ENCODE data around the gene GRWD1.

Gene GRWD1

GRCh38 chr19:48445606-48446481 lies at the start of gene GRWD1:
TSS of gene GRWD1 (plus strand) at chr19:48445983. CDS start at chr19:48446006, 23 bp downstream.
- DNase-seq (ENCODE audit: low read depth in 2 of 2): peak; percentile 97 to 98
- H3K4me3 ChIP-seq (replicated peaks in 1 of 2; ENCODE audit: low read depth in 2 of 2, low read length in 2 of 2): peak within 1 kb of the TSS; percentile 85 to 99
- TF ChIP-seq, protein P1, sequence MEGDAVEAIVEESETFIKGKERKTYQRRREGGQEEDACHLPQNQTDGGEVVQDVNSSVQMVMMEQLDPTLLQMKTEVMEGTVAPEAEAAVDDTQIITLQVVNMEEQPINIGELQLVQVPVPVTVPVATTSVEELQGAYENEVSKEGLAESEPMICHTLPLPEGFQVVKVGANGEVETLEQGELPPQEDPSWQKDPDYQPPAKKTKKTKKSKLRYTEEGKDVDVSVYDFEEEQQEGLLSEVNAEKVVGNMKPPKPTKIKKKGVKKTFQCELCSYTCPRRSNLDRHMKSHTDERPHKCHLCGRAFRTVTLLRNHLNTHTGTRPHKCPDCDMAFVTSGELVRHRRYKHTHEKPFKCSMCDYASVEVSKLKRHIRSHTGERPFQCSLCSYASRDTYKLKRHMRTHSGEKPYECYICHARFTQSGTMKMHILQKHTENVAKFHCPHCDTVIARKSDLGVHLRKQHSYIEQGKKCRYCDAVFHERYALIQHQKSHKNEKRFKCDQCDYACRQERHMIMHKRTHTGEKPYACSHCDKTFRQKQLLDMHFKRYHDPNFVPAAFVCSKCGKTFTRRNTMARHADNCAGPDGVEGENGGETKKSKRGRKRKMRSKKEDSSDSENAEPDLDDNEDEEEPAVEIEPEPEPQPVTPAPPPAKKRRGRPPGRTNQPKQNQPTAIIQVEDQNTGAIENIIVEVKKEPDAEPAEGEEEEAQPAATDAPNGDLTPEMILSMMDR (IDR thresholded peaks at IDR 0.05; ENCODE audit: low read depth, low read length): no peak

DNA sequence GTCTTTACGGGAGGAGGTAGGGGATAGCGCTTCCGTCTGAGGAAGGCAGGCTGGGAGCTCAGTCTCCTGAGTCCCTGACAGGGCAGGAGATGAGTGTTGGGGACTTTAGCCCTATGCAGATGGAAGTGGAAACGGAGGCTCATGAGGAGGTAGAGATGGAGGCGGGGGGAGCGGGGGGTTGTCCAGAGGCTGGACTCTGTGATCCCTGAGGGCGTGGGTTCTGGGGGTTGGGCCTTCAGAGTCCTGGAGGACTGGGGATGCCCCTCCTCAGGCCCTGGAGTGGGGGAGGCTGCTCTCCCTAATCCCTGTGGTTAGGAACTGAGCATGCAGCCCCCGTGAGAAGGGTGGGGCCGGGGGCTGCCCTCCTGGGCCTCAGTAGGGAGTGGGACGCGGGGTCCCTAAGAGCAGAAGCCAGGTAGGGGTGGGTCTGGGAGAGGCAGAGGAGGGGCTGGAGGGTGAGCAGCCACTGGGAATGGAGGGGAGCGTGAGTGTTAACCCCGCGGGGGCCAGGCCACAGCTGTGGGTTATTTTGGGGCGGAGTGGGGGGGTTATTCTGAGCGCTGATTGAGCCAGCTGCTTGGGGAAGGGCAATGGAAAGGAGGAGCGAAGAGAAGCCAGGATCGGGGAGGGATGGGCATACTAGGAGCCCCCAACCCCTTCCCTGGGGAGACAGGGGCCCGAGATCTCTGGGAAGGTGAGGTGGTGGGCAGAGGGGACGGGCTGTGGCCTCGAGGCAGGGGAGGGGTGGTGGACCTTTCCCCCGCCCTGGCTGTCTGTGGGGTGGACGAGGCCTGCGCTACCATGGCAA lies 49.6 kb upstream of the GRWD1 start:
- no peak overlapping the region for H3K4me3 ChIP-seq (replicated peaks in 1 of 2; ENCODE audit: low read depth in 2 of 2, low read length in 2 of 2)
- DNase-seq (ENCODE audit: low read depth in 2 of 2): no peak
- TF ChIP-seq, protein P1 (IDR thresholded peaks at IDR 0.05; ENCODE audit: low read depth, low read length): no peak

DNA sequence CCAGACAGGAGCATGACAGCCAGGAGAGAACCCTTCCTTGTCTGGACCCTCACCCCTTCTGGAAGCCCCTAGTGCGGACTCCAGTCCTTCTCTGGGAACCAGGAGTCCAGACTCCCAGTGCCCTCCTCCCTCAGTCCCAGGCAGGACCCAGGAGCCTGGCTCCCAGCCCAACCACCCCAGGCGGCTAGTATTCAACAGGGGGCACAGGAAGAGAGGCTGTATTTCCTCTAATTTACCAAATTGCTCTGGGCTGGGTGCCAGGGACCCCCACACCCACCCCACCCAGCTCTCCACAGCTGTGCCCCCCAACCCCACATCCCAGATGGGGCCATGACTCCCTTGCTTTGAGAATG lies 49.0 kb upstream of the GRWD1 start:
- TF ChIP-seq, protein P1 (IDR thresholded peaks at IDR 0.05; ENCODE audit: low read depth, low read length): no peak
- DNase-seq (ENCODE audit: low read depth in 2 of 2): no peak
- no peak overlapping the region for H3K4me3 ChIP-seq (replicated peaks in 1 of 2; ENCODE audit: low read depth in 2 of 2, low read length in 2 of 2)

GRCh38 chr19:48397263-48398101 lies 48.3 kb upstream of the GRWD1 start:
- peak overlapping the region; percentile 52 to 56 for H3K4me3 ChIP-seq (replicated peaks in 1 of 2; ENCODE audit: low read depth in 2 of 2, low read length in 2 of 2)
- TF ChIP-seq, protein P1 (IDR thresholded peaks at IDR 0.05; ENCODE audit: low read depth, low read length): no peak
- DNase-seq (ENCODE audit: low read depth in 2 of 2): peak in 1 of 2 donors; percentile 28

DNA sequence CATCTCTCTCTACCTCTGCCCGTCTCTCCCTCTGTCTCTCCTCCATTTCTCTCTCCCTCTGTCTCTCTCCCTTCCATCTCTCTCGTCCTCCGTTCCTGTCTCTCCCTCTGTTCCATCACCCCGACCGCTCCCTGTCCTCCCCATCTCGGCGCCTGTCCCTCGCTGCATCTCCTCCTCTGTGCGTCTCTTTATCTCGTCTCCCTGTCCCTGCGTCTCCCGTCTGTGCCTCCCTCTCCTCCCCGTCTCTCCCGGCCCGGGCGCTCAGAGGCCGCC lies 47.7 kb upstream of the GRWD1 start:
- TF ChIP-seq, protein P1 (IDR thresholded peaks at IDR 0.05; ENCODE audit: low read depth, low read length): no peak
- DNase-seq (ENCODE audit: low read depth in 2 of 2): no peak
- peak overlapping the region; percentile 52 to 56 for H3K4me3 ChIP-seq (replicated peaks in 1 of 2; ENCODE audit: low read depth in 2 of 2, low read length in 2 of 2)

- peak overlapping the region; percentile 52 to 56 for H3K4me3 ChIP-seq (replicated peaks in 1 of 2; ENCODE audit: low read depth in 2 of 2, low read length in 2 of 2)
- TF ChIP-seq, protein P1 (IDR thresholded peaks at IDR 0.05; ENCODE audit: low read depth, low read length): no peak
- DNase-seq (ENCODE audit: low read depth in 2 of 2): peak; percentile 83 to 90
These were observed 47.2 kb upstream of the GRWD1 start for GRCh38 chr19:48398375-48399235.

Measured in cardiac fibroblast (primary cell).